ENCODE data around the gene TGFBR3L. TPM values are rescaled to one million over a fixed set of nuclear protein-coding genes. Genes with fewer than 3 reads are reported as not detected.
A peak's percentile ranks its signal among the peaks of the same experiment; 100 is the strongest.

Gene TGFBR3L
- total and polyA plus RNA-seq, 2 of the 4 experiments (the other 2 are of a cell fraction) = 0.94 TPM; not detected in 1

DNA sequence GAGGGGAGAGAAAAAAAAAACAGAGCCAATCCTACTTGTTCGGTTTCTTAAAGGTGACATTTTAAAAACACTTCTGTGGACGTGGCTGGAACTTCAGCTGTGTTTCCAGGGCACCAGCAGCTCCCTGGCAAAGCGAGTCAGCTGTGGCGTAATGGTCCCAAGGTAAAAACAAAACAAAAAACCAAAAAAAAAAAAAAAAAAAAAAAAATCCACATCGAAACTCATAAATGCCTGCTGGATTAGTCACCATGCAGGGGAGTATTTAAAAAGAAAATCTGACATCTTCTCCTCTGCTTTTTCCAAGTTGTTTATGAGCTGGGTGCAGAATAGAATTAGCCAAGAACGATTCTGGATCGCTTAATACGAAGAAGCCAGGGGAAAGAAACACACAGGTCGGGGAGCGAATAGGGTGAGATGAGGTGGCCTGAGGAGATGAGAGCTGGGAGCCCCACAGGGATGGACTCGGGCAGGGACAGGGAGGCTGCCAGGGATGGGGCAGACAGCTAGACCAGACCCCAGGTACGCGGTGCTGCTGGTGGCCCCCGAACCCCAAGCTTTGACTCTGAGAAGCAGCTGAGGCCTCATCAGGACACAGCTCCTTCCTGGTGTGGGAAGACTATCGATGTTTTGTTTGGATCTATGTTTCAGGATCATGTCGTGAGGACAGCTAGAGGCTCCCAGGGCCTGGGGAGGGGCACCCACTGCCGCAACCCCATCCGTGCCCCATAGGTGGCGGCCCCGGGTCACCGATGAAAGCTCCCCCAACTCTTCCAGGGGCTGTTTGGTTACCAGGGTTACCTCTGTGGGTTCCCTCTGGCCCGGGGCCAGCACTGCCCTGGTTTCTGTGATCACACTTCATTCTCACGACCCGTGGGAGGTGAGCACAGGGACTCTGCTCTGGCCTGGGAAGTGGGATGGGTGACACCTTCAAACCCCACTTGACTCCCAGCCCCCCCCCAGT is 14.4 kb downstream of the TGFBR3L start:
- peaks cover 7 to 17% of the 10 kb centered on the region in 2 experiments; a peak in 2 of 4 replicates for H3K79me1 ChIP-seq (ENCODE audit: low read depth in 1 of 2, low read length in 2 of 2)
- 49% methylated on average over 7 of the region's 24 CpGs; no CpG with 5 or more reads in 1 of the 2 experiments for WGBS, 2 experiments (ENCODE audit: extremely low coverage in 2 of 2, insufficient read length in 1 of 2)
- H3K4me2 ChIP-seq (ENCODE audit: low read depth, low read length) = peak overlapping the region; percentile 63
- ATAC-seq (ENCODE audit: low read depth) (peak; percentile 13), DNase-seq (peak; percentile 88)
- peaks cover 9% of the 10 kb centered on the region; the same call in 1 of the 2 replicates for H3K9me1 ChIP-seq (ENCODE audit: insufficient read depth, low read length)
- intact Hi-C loops (cut with micrococcal nuclease) = no loop called here
- H4K20me1 ChIP-seq (ENCODE audit: insufficient read depth, low read length) = peaks cover 15% of the 10 kb centered on the region
- H3K23ac ChIP-seq (ENCODE audit: low read depth, low read length) = peak overlapping the region; percentile 13; the same call in 1 of the 2 replicates
- peak overlapping the region; percentile 67 for H3K14ac ChIP-seq (replicated peaks; ENCODE audit: low read depth, low read length)
- H2BK20ac ChIP-seq (ENCODE audit: low read depth, low read length) = peak overlapping the region; percentile 27; the same call in 1 of the 2 replicates
- H3K18ac ChIP-seq (ENCODE audit: low read depth, low read length) = peak overlapping the region; percentile 54; the same call in 1 of the 2 replicates
- peak; percentile 31; the same call in 1 of the 2 replicates for TF ChIP-seq RAD21 (IDR thresholded peaks at IDR 0.05; ENCODE audit: low read length)
- TF ChIP-seq, protein P1, sequence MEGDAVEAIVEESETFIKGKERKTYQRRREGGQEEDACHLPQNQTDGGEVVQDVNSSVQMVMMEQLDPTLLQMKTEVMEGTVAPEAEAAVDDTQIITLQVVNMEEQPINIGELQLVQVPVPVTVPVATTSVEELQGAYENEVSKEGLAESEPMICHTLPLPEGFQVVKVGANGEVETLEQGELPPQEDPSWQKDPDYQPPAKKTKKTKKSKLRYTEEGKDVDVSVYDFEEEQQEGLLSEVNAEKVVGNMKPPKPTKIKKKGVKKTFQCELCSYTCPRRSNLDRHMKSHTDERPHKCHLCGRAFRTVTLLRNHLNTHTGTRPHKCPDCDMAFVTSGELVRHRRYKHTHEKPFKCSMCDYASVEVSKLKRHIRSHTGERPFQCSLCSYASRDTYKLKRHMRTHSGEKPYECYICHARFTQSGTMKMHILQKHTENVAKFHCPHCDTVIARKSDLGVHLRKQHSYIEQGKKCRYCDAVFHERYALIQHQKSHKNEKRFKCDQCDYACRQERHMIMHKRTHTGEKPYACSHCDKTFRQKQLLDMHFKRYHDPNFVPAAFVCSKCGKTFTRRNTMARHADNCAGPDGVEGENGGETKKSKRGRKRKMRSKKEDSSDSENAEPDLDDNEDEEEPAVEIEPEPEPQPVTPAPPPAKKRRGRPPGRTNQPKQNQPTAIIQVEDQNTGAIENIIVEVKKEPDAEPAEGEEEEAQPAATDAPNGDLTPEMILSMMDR (conservative IDR thresholded peaks at IDR 0.05; ENCODE audit: low read depth, low read length) = peak; percentile 46
- TF ChIP-seq RFX5 (IDR thresholded peaks at IDR 0.05; ENCODE audit: low read depth, low read length) = no peak
- TF ChIP-seq CEBPB (IDR thresholded peaks at IDR 0.05; ENCODE audit: low read depth, low read length) = peak; percentile 80
- TF ChIP-seq MXI1 (IDR thresholded peaks at IDR 0.05; ENCODE audit: borderline replicate concordance, low read depth, low read length) = no peak
- peak; percentile 52; the same call in 1 of the 2 replicates for TF ChIP-seq FOS (IDR thresholded peaks at IDR 0.05; ENCODE audit: low read depth, low read length)
- H3K4me3 ChIP-seq (ENCODE audit: insufficient read depth, low read depth, low read length) = no peak overlapping the region
- peak overlapping the region; percentile 95 for H2AK9ac ChIP-seq (replicated peaks; ENCODE audit: low read depth, low read length, poor library complexity)
- ChIA-PET CTCF (interaction anchor here (0.6 to 1.9 kb wide), 9 partner anchors 8 to 83 kb away, joined by 3 to 10 read pairs (median 4); partner anchors contain the start of genes SNAPC2 and TIMM44), POLR2A (ENCODE audit: unreplicated experiment) (interaction anchor here (0.6 to 1.0 kb wide), 4 partner anchors 8 to 462 kb away, joined by 3 to 14 read pairs (median 4); partner anchors contain the start of genes MAP2K7 and RAB11B)
- H3K9ac ChIP-seq (ENCODE audit: low read depth, low read length) = peak overlapping the region; percentile 40; the same call in 1 of the 2 replicates
- peak overlapping the region in 1 of 2 experiments; percentile 72; a peak in 2 of 4 replicates for H4K8ac ChIP-seq (ENCODE audit: low read depth in 2 of 2, low read length in 2 of 2)
- H3K36me3 ChIP-seq (ENCODE audit: control insufficient read depth, insufficient read depth, low read length) = peaks cover 36% of the 10 kb centered on the region
- no peaks in the 10 kb centered on the region for H3K9me3 ChIP-seq (ENCODE audit: control insufficient read depth, insufficient read depth, low read length)
- peak overlapping the region; percentile 64; the same call in 1 of the 2 replicates for H3K56ac ChIP-seq (ENCODE audit: extremely low read depth, insufficient read depth, low read length)
- peaks cover 21% of the 10 kb centered on the region for H3K4me1 ChIP-seq (ENCODE audit: control insufficient read depth, insufficient read depth, low read length)
- peak overlapping the region; percentile 35 for H4K5ac ChIP-seq (ENCODE audit: low read depth, low read length)
- peak overlapping the region; percentile 78 for H4K91ac ChIP-seq (ENCODE audit: insufficient read depth, low read depth, low read length)
- dilution Hi-C loops (cut with HindIII; ENCODE audit: low sequenced_read_pairs, unreplicated experiment) = no loop called here
- H3K27ac ChIP-seq (ENCODE audit: insufficient read depth, low read length) = peak overlapping the region; percentile 95
- in situ Hi-C loops (cut with MboI; ENCODE audit: low sequenced_read_pairs) = no loop called here
- peak overlapping the region; percentile 80 for H2AFZ ChIP-seq (replicated peaks; ENCODE audit: low read length, poor library complexity)
- H2BK15ac ChIP-seq (ENCODE audit: low read depth, low read length) = peak overlapping the region; percentile 14; the same call in 1 of the 3 replicates
- peak overlapping the region; percentile 80 for H2BK5ac ChIP-seq (ENCODE audit: low read depth, low read length, poor library complexity, severe bottlenecking)
- no peaks in the 10 kb centered on the region for H3K27me3 ChIP-seq (ENCODE audit: control insufficient read depth, insufficient read depth, low read length)
- H3K4ac ChIP-seq (ENCODE audit: low read depth, low read length) = peak overlapping the region; percentile 85
- peak overlapping the region; percentile 39 for H2BK120ac ChIP-seq (ENCODE audit: low read depth, low read length)
- peak overlapping the region; percentile 89 for H2AK5ac ChIP-seq (ENCODE audit: low read depth, low read length)
- no TSS peak for BruUV-seq (replicated peaks)

All from IMR-90 (cell line).